ENCODE results near the gene DUSP28. TPM values are rescaled to one million over a fixed set of nuclear protein-coding genes. Genes with fewer than 3 reads are reported as not detected.

DUSP28 gene
- total RNA-seq, 1 experiment from 2014 or later: 2.3 TPM

GRCh38 chr2:240581811-240582210 lies 21.7 kb downstream of the DUSP28 start:
- POLR2A ChIA-PET: no interaction called here
- Mint-ChIP-seq H3K4me3 (no peak overlapping the region), H3K4me1 (peaks cover 23% of the 10 kb centered on the region), H3K27ac (no peak overlapping the region), H3K27me3 (ENCODE audit: low read depth) (no peaks in the 10 kb centered on the region), H3K36me3 (no peaks in the 10 kb centered on the region; the same call in 1 of the 2 replicates), H3K9me3 (no peaks in the 10 kb centered on the region)
- DNase-seq (ENCODE audit: low spot score): no peak
- CTCF ChIA-PET: interaction anchor here (1.1 kb wide), 1 partner anchor 59 kb away, joined by 5 read pairs; no protein-coding TSS in a partner anchor
- ATAC-seq: no peak
- TF ChIP-seq, protein P1, sequence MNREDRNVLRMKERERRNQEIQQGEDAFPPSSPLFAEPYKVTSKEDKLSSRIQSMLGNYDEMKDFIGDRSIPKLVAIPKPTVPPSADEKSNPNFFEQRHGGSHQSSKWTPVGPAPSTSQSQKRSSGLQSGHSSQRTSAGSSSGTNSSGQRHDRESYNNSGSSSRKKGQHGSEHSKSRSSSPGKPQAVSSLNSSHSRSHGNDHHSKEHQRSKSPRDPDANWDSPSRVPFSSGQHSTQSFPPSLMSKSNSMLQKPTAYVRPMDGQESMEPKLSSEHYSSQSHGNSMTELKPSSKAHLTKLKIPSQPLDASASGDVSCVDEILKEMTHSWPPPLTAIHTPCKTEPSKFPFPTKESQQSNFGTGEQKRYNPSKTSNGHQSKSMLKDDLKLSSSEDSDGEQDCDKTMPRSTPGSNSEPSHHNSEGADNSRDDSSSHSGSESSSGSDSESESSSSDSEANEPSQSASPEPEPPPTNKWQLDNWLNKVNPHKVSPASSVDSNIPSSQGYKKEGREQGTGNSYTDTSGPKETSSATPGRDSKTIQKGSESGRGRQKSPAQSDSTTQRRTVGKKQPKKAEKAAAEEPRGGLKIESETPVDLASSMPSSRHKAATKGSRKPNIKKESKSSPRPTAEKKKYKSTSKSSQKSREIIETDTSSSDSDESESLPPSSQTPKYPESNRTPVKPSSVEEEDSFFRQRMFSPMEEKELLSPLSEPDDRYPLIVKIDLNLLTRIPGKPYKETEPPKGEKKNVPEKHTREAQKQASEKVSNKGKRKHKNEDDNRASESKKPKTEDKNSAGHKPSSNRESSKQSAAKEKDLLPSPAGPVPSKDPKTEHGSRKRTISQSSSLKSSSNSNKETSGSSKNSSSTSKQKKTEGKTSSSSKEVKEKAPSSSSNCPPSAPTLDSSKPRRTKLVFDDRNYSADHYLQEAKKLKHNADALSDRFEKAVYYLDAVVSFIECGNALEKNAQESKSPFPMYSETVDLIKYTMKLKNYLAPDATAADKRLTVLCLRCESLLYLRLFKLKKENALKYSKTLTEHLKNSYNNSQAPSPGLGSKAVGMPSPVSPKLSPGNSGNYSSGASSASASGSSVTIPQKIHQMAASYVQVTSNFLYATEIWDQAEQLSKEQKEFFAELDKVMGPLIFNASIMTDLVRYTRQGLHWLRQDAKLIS (CRISPR knock-in tag; IDR thresholded peaks at IDR 0.05; ENCODE audit: borderline replicate concordance): no peak
- TF ChIP-seq CREM (CRISPR knock-in tag; IDR thresholded peaks at IDR 0.05) (no peak), ZSCAN18 (CRISPR knock-in tag; IDR thresholded peaks at IDR 0.05) (no peak), NR3C1 (CRISPR knock-in tag; conservative IDR thresholded peaks at IDR 0.05; ENCODE audit: low read depth) (no peak), E2F5 (CRISPR knock-in tag; IDR thresholded peaks at IDR 0.05) (no peak), FOXP1 (CRISPR knock-in tag; IDR thresholded peaks at IDR 0.05; ENCODE audit: borderline replicate concordance) (no peak), CTCF (IDR thresholded peaks at IDR 0.05) (no peak), SOX15 (CRISPR knock-in tag; IDR thresholded peaks at IDR 0.05) (no peak), PRRX2 (CRISPR knock-in tag; IDR thresholded peaks at IDR 0.05) (no peak), ELF4 (CRISPR knock-in tag; IDR thresholded peaks at IDR 0.05; ENCODE audit: low read depth) (no peak), NFATC4 (CRISPR knock-in tag; IDR thresholded peaks at IDR 0.05) (no peak), RORB (CRISPR knock-in tag; IDR thresholded peaks at IDR 0.05) (no peak), MXD4 (CRISPR knock-in tag; IDR thresholded peaks at IDR 0.05; ENCODE audit: borderline replicate concordance) (no peak)
- TF ChIP-seq, protein P2, sequence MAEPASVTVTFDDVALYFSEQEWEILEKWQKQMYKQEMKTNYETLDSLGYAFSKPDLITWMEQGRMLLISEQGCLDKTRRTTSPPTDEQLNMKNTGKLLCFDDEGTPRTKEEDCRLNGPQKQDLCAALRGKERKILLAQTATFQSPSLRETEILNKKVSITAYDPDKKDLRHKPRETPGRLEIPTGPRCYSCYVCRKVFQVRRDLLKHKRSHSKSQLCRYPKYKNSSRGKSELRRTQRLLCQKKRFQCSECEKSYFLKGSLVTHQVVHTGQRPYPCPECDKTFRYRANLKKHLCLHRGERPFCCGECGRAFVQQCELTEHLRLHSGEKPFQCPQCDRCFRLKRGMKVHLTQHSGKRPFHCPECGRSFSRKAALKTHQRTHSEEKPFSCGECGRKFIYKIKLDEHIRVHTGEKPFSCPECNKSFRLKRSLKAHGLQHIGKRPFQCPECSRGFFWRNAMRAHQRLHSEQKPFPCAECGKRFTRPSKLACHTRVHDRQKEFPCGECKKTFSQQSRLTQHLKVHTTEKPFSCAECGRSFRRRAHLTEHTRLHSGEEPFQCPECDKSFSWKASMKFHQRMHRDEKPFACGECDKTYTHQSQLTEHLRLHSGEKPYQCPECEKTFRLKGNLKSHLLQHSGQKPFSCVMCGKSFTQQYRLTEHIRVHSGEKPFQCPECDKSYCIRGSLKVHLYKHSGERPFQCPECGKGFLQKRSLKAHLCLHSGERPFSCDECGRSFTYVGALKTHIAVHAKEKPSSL (CRISPR knock-in tag; conservative IDR thresholded peaks at IDR 0.05): no peak

DNA sequence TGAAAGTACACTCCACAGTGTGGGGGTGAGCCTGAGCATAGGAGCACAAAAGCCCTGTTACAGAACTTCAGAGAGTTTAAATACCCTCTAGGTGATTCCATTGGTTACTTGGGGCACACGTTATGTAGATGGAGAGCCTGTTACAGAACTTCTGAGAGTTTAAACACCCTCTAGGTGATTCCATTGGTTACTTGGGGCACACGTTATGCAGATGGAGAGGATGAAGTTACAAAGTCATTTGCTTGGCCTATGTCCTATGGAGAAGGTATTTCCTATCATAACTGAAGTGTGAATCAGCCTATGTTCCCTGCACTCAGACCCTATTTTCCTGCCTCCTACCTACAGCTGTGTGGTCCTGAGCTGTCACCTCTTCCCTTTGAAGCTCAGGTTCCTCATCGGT lies 22.6 kb downstream of the DUSP28 start:
- no peaks in the 10 kb centered on the region for H3K9me3 Mint-ChIP-seq
- ChIA-PET CTCF (no interaction called here), POLR2A (no interaction called here)
- no peak overlapping the region for H3K4me3 Mint-ChIP-seq
- DNase-seq (ENCODE audit: low spot score) (no peak), ATAC-seq (no peak)
- H3K4me1 Mint-ChIP-seq: peaks cover 27% of the 10 kb centered on the region
- H3K27ac Mint-ChIP-seq: no peak overlapping the region
- no peaks in the 10 kb centered on the region; the same call in 1 of the 2 replicates for H3K36me3 Mint-ChIP-seq
- no peaks in the 10 kb centered on the region for H3K27me3 Mint-ChIP-seq (ENCODE audit: low read depth)
- TF ChIP-seq ZNF532 (CRISPR knock-in tag; IDR thresholded peaks at IDR 0.05; ENCODE audit: borderline replicate concordance): no peak
- no peak for TF ChIP-seq TP53 (CRISPR knock-in tag; IDR thresholded peaks at IDR 0.05)
- TF ChIP-seq NR1H2 (CRISPR knock-in tag; IDR thresholded peaks at IDR 0.05): no peak
- TF ChIP-seq, protein P3, sequence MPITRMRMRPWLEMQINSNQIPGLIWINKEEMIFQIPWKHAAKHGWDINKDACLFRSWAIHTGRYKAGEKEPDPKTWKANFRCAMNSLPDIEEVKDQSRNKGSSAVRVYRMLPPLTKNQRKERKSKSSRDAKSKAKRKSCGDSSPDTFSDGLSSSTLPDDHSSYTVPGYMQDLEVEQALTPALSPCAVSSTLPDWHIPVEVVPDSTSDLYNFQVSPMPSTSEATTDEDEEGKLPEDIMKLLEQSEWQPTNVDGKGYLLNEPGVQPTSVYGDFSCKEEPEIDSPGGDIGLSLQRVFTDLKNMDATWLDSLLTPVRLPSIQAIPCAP (CRISPR knock-in tag; IDR thresholded peaks at IDR 0.05): no peak

Measured in WTC11 (cell line).